ENCODE data around the gene SYNPO2. TPM values are rescaled to one million over a fixed set of nuclear protein-coding genes. Genes with fewer than 3 reads are reported as not detected.

Gene SYNPO2
- total RNA-seq, 1 experiment from 2014 or later: 0.04 TPM

GRCh38 chr4:118881512-118882146 is 7.0 kb upstream of the SYNPO2 start:
- Histone ChIP-seq H4K20me1 (ENCODE audit: low read length) (no peaks in the 10 kb centered on the region), H2AFZ (ENCODE audit: low read length) (no peak overlapping the region), H3K9me2 (replicated peaks; ENCODE audit: low read length) (no peaks in the 10 kb centered on the region), H3K4me2 (ENCODE audit: low read length) (no peak overlapping the region), H3K4me1 (ENCODE audit: insufficient read depth, low read length) (no peaks in the 10 kb centered on the region), H3K79me2 (ENCODE audit: low read length) (no peaks in the 10 kb centered on the region), H3K4me3 (ENCODE audit: low read length) (no peak overlapping the region), H3K36me3 (ENCODE audit: low read depth, low read length) (no peaks in the 10 kb centered on the region), H3K27ac (ENCODE audit: low read length) (no peak overlapping the region), H3K27me3 (ENCODE audit: low read length) (no peaks in the 10 kb centered on the region), H3F3A (ENCODE audit: low read length, unreplicated experiment) (no peaks in the 10 kb centered on the region), H3K9me3 (ENCODE audit: low read length) (no peaks in the 10 kb centered on the region), H3K9ac (ENCODE audit: low read length) (no peak overlapping the region)
- ATAC-seq: no peak
- POLR2A ChIA-PET (ENCODE audit: unreplicated experiment): no interaction called here
- DNase-seq: no peak
- BruUV-seq (replicated peaks): no TSS peak
- CTCF ChIA-PET: no interaction called here
- intact Hi-C loops (cut with micrococcal nuclease): no loop called here
- no peak for TF ChIP-seq EZH2 (IDR thresholded peaks at IDR 0.05; ENCODE audit: low read length, unreplicated experiment)

- no peak overlapping the region for H3K4me2 ChIP-seq (ENCODE audit: low read length)
- no peaks in the 10 kb centered on the region for H3K9me3 ChIP-seq (ENCODE audit: low read length)
- no TSS peak for BruUV-seq (replicated peaks)
These were observed 4.8 kb upstream of the SYNPO2 start for GRCh38 chr4:118883861-118884260.

GRCh38 chr4:118884716-118885115 is 3.9 kb upstream of the SYNPO2 start:
- no TSS peak for BruUV-seq (replicated peaks)
- Histone ChIP-seq H3F3A (ENCODE audit: low read length, unreplicated experiment) (no peaks in the 10 kb centered on the region), H3K79me2 (ENCODE audit: low read length) (no peaks in the 10 kb centered on the region), H4K20me1 (ENCODE audit: low read length) (no peaks in the 10 kb centered on the region), H3K27ac (ENCODE audit: low read length) (no peak overlapping the region), H3K4me2 (ENCODE audit: low read length) (no peak overlapping the region), H3K36me3 (ENCODE audit: low read depth, low read length) (no peaks in the 10 kb centered on the region), H2AFZ (ENCODE audit: low read length) (no peak overlapping the region), H3K9me2 (replicated peaks; ENCODE audit: low read length) (no peaks in the 10 kb centered on the region), H3K4me3 (ENCODE audit: low read length) (no peak overlapping the region), H3K9me3 (ENCODE audit: low read length) (no peaks in the 10 kb centered on the region), H3K4me1 (ENCODE audit: insufficient read depth, low read length) (0 out of 2 replicates have a peak, but pooled peaks cover 5% of the 10 kb centered on the region), H3K9ac (ENCODE audit: low read length) (no peak overlapping the region), H3K27me3 (ENCODE audit: low read length) (no peaks in the 10 kb centered on the region)
- intact Hi-C loops (cut with micrococcal nuclease): loop anchor here (5.0 kb wide), 1 partner anchor 57 kb away; no protein-coding TSS in a partner anchor
- no peak for ATAC-seq
- CTCF ChIA-PET: no interaction called here
- TF ChIP-seq CTCF (conservative IDR thresholded peaks at IDR 0.05; ENCODE audit: low read depth, low read length) (no peak), EZH2 (IDR thresholded peaks at IDR 0.05; ENCODE audit: low read length, unreplicated experiment) (no peak), EZH2phosphoT487 (IDR thresholded peaks at IDR 0.05; ENCODE audit: borderline replicate concordance, low read length) (no peak)
- POLR2A ChIA-PET (ENCODE audit: unreplicated experiment): no interaction called here
- DNase-seq: no peak

More at GRCh38 chr4:118883861-118884260, 4.8 kb upstream of the SYNPO2 start:
- POLR2A ChIA-PET (ENCODE audit: unreplicated experiment): no interaction called here
- Histone ChIP-seq H3K27me3 (ENCODE audit: low read length) (no peaks in the 10 kb centered on the region), H3K36me3 (ENCODE audit: low read depth, low read length) (no peaks in the 10 kb centered on the region), H2AFZ (ENCODE audit: low read length) (no peak overlapping the region), H3F3A (ENCODE audit: low read length, unreplicated experiment) (no peaks in the 10 kb centered on the region), H3K4me3 (ENCODE audit: low read length) (no peak overlapping the region), H3K79me2 (ENCODE audit: low read length) (no peaks in the 10 kb centered on the region), H4K20me1 (ENCODE audit: low read length) (no peaks in the 10 kb centered on the region), H3K27ac (ENCODE audit: low read length) (no peak overlapping the region), H3K9me2 (replicated peaks; ENCODE audit: low read length) (no peaks in the 10 kb centered on the region), H3K4me1 (ENCODE audit: insufficient read depth, low read length) (0 out of 2 replicates have a peak, but pooled peaks cover 5% of the 10 kb centered on the region), H3K9ac (ENCODE audit: low read length) (no peak overlapping the region)
- CTCF ChIA-PET: interaction anchor here (0.6 kb wide), 1 partner anchor 48 kb away, joined by 4 read pairs; no protein-coding TSS in a partner anchor
- peak; percentile 4 for DNase-seq
- TF ChIP-seq EZH2phosphoT487 (IDR thresholded peaks at IDR 0.05; ENCODE audit: borderline replicate concordance, low read length) (no peak), CTCF (conservative IDR thresholded peaks at IDR 0.05; ENCODE audit: low read depth, low read length) (peak; percentile 48)
- no peak for ATAC-seq
- intact Hi-C loops (cut with micrococcal nuclease): no loop called here
